Transverse colon (tissue), 3 donors: ENCODE data around the gene NR2F1-AS1.

ENCODE experiments used
- POLR2A ChIP-seq: fragments of 450-650 bp; IDR thresholded peaks from one replicate; pipeline ENCODE4 v1.6.1; 2016; ENCODE audit warnings: antibody characterized with exemption, mild to moderate bottlenecking, moderate library complexity
- TF ChIP-seq, protein P1 (sequence below), 5 experiments: fragments of 200-600 bp in 3 of 5; fragments of 450-650 bp in 2 of 5; sonication (generic) in 3 of 5; IDR thresholded peaks; 1 replicate in 2 of 5; 2 replicates in 3 of 5; pipeline ENCODE4 v1.5.1; 2016 to 2017; ENCODE audit warnings: antibody characterized with exemption in 5 of 5, inconsistent platforms in 3 of 5, mild to moderate bottlenecking in 2 of 5, moderate library complexity in 1 of 5

DNA sequence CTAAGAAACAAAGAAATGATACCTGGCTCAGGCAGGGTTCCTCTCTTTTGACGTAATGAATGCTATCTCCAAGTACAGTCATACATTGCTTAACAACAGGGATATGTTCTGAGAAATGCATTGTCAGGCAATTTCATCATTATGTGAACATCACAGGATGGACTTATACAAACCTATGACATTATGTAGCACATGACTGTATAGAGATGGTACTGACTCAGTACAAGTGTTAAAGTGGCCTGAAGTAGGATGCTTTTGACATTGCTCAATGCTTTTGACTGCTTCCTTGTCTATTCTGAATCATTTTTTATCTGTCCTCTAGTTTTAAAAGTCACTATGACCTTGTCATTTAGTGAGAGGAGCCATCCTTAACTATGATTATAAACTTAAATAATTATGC lies 147.6 kb downstream of the NR2F1-AS1 start:
- TF ChIP-seq, protein P1, sequence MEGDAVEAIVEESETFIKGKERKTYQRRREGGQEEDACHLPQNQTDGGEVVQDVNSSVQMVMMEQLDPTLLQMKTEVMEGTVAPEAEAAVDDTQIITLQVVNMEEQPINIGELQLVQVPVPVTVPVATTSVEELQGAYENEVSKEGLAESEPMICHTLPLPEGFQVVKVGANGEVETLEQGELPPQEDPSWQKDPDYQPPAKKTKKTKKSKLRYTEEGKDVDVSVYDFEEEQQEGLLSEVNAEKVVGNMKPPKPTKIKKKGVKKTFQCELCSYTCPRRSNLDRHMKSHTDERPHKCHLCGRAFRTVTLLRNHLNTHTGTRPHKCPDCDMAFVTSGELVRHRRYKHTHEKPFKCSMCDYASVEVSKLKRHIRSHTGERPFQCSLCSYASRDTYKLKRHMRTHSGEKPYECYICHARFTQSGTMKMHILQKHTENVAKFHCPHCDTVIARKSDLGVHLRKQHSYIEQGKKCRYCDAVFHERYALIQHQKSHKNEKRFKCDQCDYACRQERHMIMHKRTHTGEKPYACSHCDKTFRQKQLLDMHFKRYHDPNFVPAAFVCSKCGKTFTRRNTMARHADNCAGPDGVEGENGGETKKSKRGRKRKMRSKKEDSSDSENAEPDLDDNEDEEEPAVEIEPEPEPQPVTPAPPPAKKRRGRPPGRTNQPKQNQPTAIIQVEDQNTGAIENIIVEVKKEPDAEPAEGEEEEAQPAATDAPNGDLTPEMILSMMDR (IDR thresholded peaks at IDR 0.05): no peak
- no peak for TF ChIP-seq POLR2A
